Measurements from ENCODE around the gene EIF3D.

The EIF3D gene

DNA sequence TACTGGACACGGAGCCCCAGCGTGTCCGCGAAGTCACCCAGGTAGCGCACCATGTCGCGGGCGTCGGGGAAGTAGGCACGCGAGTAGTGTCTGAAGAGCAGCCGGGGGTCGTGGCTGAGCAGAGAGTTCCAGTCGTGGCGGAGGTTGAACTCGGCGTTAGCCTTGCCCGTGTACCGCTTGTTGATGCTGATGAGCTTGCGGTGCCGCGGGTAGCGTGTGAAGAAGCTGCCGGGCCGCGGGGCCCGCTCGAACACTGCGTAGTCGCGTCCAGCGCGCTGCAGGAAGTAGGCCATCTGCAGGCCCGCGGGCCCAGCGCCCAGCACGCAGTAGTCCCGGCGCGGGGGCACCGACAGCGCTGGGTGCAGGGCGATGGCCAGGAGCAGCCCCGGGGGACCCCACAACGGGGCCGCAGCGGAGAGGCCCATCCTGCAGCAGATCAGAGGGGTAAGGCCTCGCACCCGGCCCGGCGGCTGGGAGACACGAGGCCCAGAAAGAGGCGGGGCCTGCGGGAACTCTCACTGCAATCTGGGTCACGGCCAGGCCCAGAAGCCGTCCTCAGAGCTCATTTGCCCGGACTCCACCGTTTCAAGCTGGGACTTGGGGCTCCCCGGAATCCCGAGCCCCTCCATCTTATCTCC is 22.8 kb downstream of the EIF3D start:
- no peak for DNase-seq

DNA sequence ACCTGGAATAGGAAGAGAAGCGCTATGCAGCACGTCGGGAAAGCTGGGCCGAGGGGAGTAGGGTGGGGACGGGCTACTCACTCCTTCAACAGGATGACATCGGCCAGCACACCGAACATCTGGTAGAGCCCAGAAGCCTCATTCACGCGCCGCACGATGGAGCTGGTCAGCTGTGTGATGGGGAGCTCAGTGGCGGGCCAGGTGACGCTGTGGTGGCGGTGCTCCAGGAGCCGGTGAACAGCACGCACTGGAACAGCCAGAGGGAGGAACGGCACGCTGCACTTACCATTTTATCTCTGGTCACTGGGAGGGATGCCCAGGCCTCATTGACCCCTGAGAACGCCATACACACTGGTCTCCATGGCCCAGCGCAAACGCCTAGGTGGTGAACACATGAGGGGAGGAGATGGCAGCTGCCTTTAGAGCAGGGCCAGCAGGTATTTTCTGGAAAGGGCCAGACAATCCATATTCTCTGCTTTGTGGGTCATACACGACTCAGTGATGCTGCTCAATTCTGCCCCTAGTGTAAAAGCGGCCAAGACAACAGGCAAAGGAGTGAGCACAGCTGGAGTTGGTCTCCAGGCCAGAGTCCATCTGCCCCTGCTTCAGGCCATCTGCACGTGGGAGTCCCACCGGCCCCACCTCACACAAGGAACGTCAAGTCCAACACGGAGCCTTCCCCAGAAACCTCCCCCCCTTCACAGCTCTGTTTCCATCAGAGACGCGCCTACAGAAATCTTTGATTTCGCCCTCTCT is 30.9 kb downstream of the EIF3D start:
- DNase-seq, result no peak

- DNase-seq, result no peak
Measured at GRCh38 chr22:36493690-36494110, 35.3 kb downstream of the EIF3D start.

GRCh38 chr22:36492109-36492508 is 36.9 kb downstream of the EIF3D start:
- no peak for DNase-seq

GRCh38 chr22:36491155-36491554 is 37.8 kb downstream of the EIF3D start:
- DNase-seq, result no peak

DNA sequence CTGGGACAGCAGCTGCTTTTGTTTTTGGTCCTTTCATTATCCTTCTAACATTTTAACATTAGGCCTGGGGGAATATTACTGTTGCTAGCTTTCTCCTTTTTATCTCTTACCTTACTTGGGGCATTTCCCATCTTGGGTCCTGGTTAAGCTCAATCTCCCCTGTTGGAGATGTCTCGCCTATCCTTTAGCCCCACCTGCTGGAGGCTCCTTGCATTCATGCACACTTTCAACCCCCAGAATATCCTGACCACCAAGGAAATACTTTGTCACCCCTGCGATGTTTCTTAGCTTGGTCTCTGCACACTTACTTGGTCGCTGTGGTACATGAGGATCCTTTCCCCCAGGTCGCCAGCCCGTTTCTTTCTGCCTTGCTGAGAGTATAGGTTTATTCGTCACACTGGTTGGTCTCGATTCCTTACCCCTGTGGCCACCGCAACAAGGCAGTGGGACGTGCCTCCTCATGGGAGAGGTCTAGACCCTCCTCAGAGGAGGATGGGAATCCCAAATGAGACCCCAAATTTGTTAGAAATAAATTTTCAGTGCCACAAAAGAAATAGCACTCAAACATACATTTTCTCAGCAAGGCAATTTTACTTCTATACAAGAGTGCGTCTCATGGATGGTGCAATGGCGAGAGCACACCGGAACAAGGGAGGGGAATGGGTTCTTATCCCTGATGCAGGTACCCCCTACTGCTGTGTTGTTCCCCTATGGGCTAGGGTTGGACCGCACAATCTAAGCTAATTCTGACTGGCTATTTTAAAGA is 42.2 kb downstream of the EIF3D start:
- DNase-seq, result no peak

GRCh38 chr22:36481393-36482168 is 47.4 kb downstream of the EIF3D start, which contains the start of gene TXN2:
TSS of gene TXN2 (minus strand) at chr22:36481640. CDS start at chr22:36480837, 803 bp downstream.
- DNase-seq, result peak; percentile 87

- no peak for DNase-seq
Measured at GRCh38 chr22:36480941-36481392, 48.0 kb downstream of the EIF3D start.

DNA sequence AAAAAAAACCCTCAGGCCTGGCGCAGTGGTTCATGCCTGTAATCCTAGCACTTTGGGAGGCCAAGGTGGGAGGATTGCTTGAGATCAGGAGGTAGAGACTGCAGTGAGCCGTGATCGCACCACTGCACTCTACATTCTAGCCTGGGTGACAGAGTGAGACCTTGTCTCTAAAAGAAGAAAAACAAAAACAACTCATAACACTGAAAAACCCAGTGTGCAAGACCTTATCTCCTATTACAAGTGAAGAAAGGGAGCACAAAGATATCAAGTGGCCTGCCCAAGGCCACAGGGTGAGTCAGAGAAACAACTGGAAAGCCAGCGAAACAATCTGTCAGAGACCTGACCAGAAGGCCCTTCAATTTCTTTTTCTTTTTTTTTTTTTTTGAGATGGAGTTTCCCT is 50.0 kb downstream of the EIF3D start:
- DNase-seq, result no peak

DNA sequence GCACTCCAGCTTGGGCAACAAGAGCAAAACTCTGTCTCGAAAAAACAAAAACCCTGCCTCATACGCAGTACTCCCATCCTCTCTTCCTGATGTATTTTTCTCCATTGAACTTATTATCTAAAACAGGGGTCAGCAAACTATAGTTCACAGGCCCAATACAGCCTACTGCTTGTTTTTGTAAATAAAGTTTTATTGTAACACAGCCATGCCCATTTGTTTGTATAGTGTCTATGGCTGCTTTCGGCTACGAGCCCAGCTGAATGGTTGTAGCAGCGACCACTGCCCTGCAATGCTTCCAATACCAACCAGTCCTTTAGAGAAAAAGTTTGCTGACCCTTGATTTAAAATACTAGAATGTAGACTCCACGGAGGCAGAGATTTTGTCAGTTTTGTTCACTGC is 53.6 kb downstream of the EIF3D start:
- no peak for DNase-seq

DNA sequence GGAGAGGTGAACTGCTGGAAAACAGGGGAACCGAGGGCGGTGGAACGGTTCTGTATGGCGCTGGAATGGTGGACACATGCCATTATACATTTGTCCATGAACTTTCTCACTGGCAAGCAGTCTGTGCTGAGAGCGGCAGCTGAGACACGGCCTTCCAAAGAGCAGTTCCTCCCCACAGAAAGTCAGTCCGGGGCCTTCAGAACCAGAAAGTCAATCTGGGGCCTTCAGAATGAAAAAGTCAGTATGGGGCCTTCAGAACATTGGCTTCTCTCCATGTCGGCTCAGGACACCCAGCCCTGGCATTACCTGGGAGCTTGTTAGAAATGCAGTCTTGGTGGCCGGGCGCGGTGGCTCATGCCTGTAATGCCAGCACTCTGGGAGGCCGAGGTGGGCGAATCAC is 56.3 kb downstream of the EIF3D start:
- DNase-seq, result no peak

GRCh38 chr22:36471341-36471821 is 57.6 kb downstream of the EIF3D start:
- no peak for DNase-seq

- no peak for DNase-seq
Measured at GRCh38 chr22:36470994-36471331, 58.0 kb downstream of the EIF3D start.

GRCh38 chr22:36470162-36470993 is 58.6 kb downstream of the EIF3D start:
- peak; percentile 57 for DNase-seq

DNA sequence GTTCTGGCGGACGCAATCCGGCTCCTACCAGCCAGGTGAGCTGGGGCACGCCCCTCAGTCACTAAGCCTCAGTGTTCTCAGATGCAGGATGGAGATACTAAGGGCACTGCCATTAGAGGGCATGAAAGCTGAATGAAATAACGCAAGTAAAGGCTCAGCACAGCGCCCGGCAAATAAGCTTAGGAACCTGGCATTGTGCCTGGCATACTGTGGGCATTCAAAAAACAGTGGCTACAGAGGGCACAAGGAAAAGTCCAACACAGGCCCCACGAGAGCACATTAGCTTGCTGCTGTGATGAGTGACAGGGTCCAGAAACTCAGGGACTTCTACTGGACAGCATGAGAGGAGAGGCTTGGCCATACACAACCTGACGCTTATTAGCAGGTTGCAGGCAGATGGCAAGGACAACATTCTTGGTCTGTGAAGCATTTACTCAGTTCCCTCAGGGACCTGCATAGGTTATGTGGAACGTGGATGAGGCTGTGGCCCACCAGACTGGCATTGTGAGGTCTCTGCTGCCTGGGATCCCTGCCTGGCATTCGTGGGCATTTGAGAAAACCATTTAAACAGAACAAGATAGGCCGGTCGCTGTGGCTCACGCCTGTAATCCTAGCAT is 59.8 kb downstream of the EIF3D start:
- DNase-seq, result no peak

GRCh38 chr22:36467946-36468345 is 61.0 kb downstream of the EIF3D start:
- DNase-seq, result no peak

- no peak for DNase-seq
Measured at GRCh38 chr22:36467042-36467810, 61.7 kb downstream of the EIF3D start.

GRCh38 chr22:36466258-36466657 is 62.7 kb downstream of the EIF3D start:
- DNase-seq, result no peak

DNA sequence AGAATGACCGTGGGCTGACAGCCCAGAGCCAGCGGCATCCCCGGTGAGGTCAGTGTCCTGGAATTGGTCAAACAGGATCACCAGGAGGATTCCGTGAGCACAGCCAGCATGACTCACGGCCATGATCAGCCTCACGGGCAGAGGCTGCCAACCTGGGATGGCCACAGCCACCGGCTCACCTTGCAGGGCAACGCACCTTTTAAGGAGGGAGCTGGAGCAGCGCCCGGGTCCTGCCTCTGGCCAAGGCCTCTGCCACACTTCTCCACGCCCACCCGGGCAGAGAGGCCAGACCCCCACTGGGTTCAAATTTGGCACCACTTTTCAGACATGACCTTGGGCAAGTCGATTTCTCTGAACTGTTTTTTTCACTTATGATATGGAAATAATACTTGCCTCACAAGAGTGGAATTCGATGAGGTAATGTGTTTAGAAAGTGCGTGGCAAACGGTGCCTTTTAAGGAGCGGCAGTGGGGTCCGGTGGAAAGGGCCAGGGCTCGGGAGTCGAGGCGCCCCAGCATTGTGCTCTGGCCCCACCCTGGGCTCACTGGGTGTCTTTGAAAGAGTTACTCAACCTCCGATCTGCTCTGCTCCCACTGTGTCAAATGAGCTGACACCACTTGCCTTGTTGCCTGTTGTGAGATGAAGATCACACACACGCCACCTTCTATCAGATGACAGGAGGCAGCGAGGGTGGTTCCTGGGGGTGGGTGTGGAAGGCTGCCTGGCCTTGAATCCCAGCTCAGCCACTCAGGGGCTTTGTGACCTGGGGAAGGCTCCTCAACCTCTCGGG is 63.5 kb downstream of the EIF3D start:
- DNase-seq, result peak; percentile 59

Measured in GOT3 (cell line).